Osteoblast (primary cell): ENCODE measurements around the gene ZNF124. TPM values are rescaled to one million over a fixed set of nuclear protein-coding genes. Genes with fewer than 3 reads are reported as not detected.

Source experiments
- DNase-seq: peaks from one replicate; pipeline ENCODE4 v3.0.0; 2011; ENCODE audit warnings: low spot score, mixed read lengths; ENCODE audit not compliant: insufficient read length; ENCODE audit errors: missing footprints
- H2AFZ ChIP-seq: 2 replicates; pipeline ENCODE4 v1.6.0; 2011; ENCODE audit warnings: mild to moderate bottlenecking, low read length
- H3K27ac ChIP-seq: 2 replicates; pipeline ENCODE4 v1.5.1; 2011; ENCODE audit warnings: mild to moderate bottlenecking, low read depth, low read length, moderate library complexity
- H3K27me3 ChIP-seq: 2 replicates; pipeline ENCODE4 v1.6.0; 2012; ENCODE audit warnings: mild to moderate bottlenecking, control low read depth, inconsistent platforms, low read length, moderate library complexity; ENCODE audit not compliant: insufficient read depth
- H3K36me3 ChIP-seq: 2 replicates; pipeline ENCODE4 v1.5.1; 2011; ENCODE audit warnings: mild to moderate bottlenecking, low read length, control low read depth, moderate library complexity; ENCODE audit not compliant: insufficient read depth
- H3K4me1 ChIP-seq: 2 replicates; pipeline ENCODE4 v1.5.1; 2011; ENCODE audit warnings: mild to moderate bottlenecking, low read length, control low read depth, moderate library complexity; ENCODE audit not compliant: insufficient read depth
- H3K4me2 ChIP-seq: 2 replicates; pipeline ENCODE4 v1.6.0; 2011; ENCODE audit warnings: mild to moderate bottlenecking, low read length; ENCODE audit not compliant: insufficient read depth
- H3K4me3 ChIP-seq: fragments of 200-600 bp; sonication (generic); 3 replicates; pipeline ENCODE4 v1.5.1; 2012; ENCODE audit warnings: mild to moderate bottlenecking, low read length, inconsistent platforms; ENCODE audit not compliant: insufficient read depth
- H3K79me2 ChIP-seq: 2 replicates; pipeline ENCODE4 v1.6.0; 2012; ENCODE audit warnings: mild to moderate bottlenecking, low read length, control low read depth, inconsistent platforms; ENCODE audit not compliant: insufficient read depth
- H3K9me3 ChIP-seq: 2 replicates; pipeline ENCODE4 v1.5.1; 2011; ENCODE audit warnings: low read depth, low read length, control low read depth
- H4K20me1 ChIP-seq: 2 replicates; pipeline ENCODE4 v1.6.0; 2012; ENCODE audit warnings: mild to moderate bottlenecking, low read length, control low read depth; ENCODE audit not compliant: insufficient read depth
- total RNA-seq: library from RNA; depleted of rRNA; stranded (reverse); fragments of >200 nt; gene quantifications from 2 replicates; pipeline ENCODE4 v1.2.3, GENCODE V29; 2012
- TF ChIP-seq, protein P1 (sequence below): IDR thresholded peaks from 2 replicates; pipeline ENCODE4 v1.5.1; 2011; ENCODE audit warnings: mild to moderate bottlenecking, low read depth, low read length, moderate library complexity; ENCODE audit errors: extremely low read depth

ZNF124 gene
- total RNA-seq, 1 donor: 36.9 TPM

- peaks cover 2% of the 10 kb centered on the region for H3K9me3 ChIP-seq
- no peak overlapping the region for H3K4me2 ChIP-seq
- no peaks in the 10 kb centered on the region for H3K4me1 ChIP-seq
- DNase-seq: no peak
- H3K4me3 ChIP-seq: no peak overlapping the region
- H3K27ac ChIP-seq: no peak overlapping the region
- H3K79me2 ChIP-seq: no peaks in the 10 kb centered on the region
- H4K20me1 ChIP-seq: no peaks in the 10 kb centered on the region
- no peaks in the 10 kb centered on the region for H3K36me3 ChIP-seq
- H3K27me3 ChIP-seq: no peaks in the 10 kb centered on the region
- TF ChIP-seq, protein P1, sequence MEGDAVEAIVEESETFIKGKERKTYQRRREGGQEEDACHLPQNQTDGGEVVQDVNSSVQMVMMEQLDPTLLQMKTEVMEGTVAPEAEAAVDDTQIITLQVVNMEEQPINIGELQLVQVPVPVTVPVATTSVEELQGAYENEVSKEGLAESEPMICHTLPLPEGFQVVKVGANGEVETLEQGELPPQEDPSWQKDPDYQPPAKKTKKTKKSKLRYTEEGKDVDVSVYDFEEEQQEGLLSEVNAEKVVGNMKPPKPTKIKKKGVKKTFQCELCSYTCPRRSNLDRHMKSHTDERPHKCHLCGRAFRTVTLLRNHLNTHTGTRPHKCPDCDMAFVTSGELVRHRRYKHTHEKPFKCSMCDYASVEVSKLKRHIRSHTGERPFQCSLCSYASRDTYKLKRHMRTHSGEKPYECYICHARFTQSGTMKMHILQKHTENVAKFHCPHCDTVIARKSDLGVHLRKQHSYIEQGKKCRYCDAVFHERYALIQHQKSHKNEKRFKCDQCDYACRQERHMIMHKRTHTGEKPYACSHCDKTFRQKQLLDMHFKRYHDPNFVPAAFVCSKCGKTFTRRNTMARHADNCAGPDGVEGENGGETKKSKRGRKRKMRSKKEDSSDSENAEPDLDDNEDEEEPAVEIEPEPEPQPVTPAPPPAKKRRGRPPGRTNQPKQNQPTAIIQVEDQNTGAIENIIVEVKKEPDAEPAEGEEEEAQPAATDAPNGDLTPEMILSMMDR: no peak
- H2AFZ ChIP-seq: no peak overlapping the region
Observed at GRCh38 chr1:247184254-247184653, 12.4 kb upstream of the ZNF124 start.

DNA sequence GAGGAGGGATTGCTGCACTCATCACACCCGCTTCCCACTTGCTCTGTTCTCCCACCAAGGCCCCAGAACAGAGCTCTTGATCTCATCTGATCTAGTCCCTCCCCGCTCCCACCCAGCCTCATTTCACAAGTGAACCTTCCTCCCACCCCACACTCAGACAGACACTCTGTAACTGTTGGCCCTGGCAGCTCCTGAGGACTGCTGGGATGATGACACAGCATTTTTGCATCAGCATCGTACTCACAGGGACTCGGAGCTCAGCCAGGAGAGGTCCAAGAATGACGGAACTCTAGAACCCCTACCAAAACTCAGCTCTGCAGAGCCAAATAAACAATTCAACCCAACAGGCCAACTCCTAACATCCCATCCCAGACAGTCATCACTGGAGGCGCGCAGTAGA is 11.2 kb upstream of the ZNF124 start:
- Histone ChIP-seq H4K20me1 (no peaks in the 10 kb centered on the region), H3K4me3 (no peak overlapping the region), H3K27ac (no peak overlapping the region), H3K79me2 (no peaks in the 10 kb centered on the region), H3K36me3 (no peaks in the 10 kb centered on the region), H3K4me1 (no peaks in the 10 kb centered on the region), H3K9me3 (peaks cover 2% of the 10 kb centered on the region), H3K27me3 (no peaks in the 10 kb centered on the region), H2AFZ (no peak overlapping the region), H3K4me2 (no peak overlapping the region)
- TF ChIP-seq, protein P1: no peak
- no peak for DNase-seq

DNA sequence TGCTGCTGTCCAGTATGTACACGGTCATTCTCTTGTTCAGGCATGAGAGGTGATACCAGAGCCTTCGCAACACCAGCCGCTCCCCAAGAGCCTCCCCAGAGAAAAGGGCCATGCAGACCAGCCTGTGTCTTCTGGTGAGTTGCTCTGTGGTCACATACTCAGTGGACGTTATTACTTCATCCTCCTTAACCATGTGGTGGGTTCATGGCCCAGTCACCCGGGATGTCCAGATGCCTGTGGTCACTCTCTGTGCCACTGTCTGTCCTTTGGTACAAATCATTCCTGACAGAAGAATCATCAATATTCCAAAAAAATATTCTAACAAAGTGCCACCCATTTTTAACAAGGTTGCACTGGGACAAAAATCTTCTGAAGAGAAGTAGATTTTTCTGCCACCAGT is 8.8 kb upstream of the ZNF124 start:
- TF ChIP-seq, protein P1: no peak
- DNase-seq: no peak
- no peaks in the 10 kb centered on the region for H3K36me3 ChIP-seq

DNA sequence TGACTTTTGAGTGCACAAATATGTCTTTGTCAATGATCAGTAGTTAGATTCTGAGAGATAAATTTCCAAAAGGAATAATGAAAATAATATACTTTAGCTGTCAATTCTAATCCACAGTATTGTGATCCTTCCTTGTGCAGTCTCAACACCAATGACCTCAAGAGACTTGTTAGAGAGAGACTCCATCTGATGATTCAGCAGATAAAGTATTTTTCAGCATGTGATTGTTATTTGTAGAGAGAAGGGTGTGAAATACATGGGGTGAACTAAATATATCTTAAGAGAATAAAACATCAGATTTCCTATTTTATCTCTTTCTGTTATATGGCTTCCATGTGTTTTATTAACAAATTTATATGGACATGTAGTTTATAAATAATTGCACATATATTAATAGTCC is 5.9 kb upstream of the ZNF124 start:
- Histone ChIP-seq H3K4me3 (no peak overlapping the region), H3K27ac (no peak overlapping the region), H3K36me3 (no peaks in the 10 kb centered on the region), H3K4me1 (no peaks in the 10 kb centered on the region), H3K4me2 (no peak overlapping the region), H2AFZ (no peak overlapping the region), H3K9me3 (no peaks in the 10 kb centered on the region), H3K27me3 (no peaks in the 10 kb centered on the region), H4K20me1 (no peaks in the 10 kb centered on the region), H3K79me2 (no peaks in the 10 kb centered on the region)
- TF ChIP-seq, protein P1: no peak
- DNase-seq: no peak

More for the DNA sequence above, 8.8 kb upstream of the ZNF124 start:
- Histone ChIP-seq H3K4me3 (no peak overlapping the region), H4K20me1 (no peaks in the 10 kb centered on the region), H3K79me2 (no peaks in the 10 kb centered on the region), H2AFZ (no peak overlapping the region), H3K9me3 (peaks cover 2% of the 10 kb centered on the region), H3K4me2 (no peak overlapping the region), H3K4me1 (no peaks in the 10 kb centered on the region), H3K27ac (no peak overlapping the region), H3K27me3 (no peaks in the 10 kb centered on the region)
